Left lung (tissue), 10 donors: Measurements from ENCODE around the gene ABCB1. TPM values are rescaled to one million over a fixed set of nuclear protein-coding genes. Genes with fewer than 3 reads are reported as not detected.

ENCODE experiments used
- ATAC-seq: fragments of 200-7000 bp; cut with Tn5 transposase; one replicate; pipeline ENCODE4 v1.9.1; 2020; ENCODE audit warnings: moderate library complexity
- DNase-seq, 4 donors: peaks; one replicate each; pipeline ENCODE4 v3.0.0-alpha.2; 2013 to 2020
- H3K27ac ChIP-seq, 2 donors: fragments of 200-600 bp; sonication (generic) in 1 of 2; one replicate each; pipeline versions ENCODE4 v1.5.0 to v1.8.0; 2020 to 2021
- H3K27me3 ChIP-seq, 2 donors: fragments of 200-600 bp; sonication (generic) in 1 of 2; one replicate each; pipeline versions ENCODE4 v1.5.0 to v1.8.0; 2020 to 2021
- H3K36me3 ChIP-seq, 2 donors: fragments of 200-600 bp; sonication (generic) in 1 of 2; one replicate each; pipeline versions ENCODE4 v1.5.0 to v1.8.0; 2020 to 2021
- H3K4me1 ChIP-seq, 2 donors: fragments of 200-600 bp; one replicate each; pipeline ENCODE4 v1.8.0; 2021
- H3K4me3 ChIP-seq, 2 donors: fragments of 200-600 bp; sonication (generic) in 1 of 2; one replicate each; pipeline versions ENCODE4 v1.5.0 to v1.8.0; 2020 to 2021; ENCODE audit warnings: mild to moderate bottlenecking in 1 of 2
- H3K9me3 ChIP-seq, 2 donors: fragments of 200-600 bp; sonication (generic) in 1 of 2; one replicate each; pipeline versions ENCODE4 v1.5.0 to v1.8.0; 2020 to 2021
- intact Hi-C, 2 donors: fragments of 100-400 bp; cut with DNase I; formaldehyde crosslinking; loops; one replicate each; pipeline versions ENCODE4 v1.11.2 to v1.14.2; 2022
- polyA plus RNA-seq, 6 donors: library from polyadenylated mRNA; unstranded; fragments of 120-200 nt; gene quantifications; one replicate each; pipeline ENCODE4 v1.2.1, GENCODE V29; 2013; ENCODE audit not compliant: insufficient read length in 6 of 6
- total RNA-seq, 2 donors: library from RNA; stranded (reverse); fragmentation: NEBNext Ultra II Directional; extraction: Animal tissue kit (Norgen Biotek cat#: 25700); gene quantifications; one replicate each; pipeline ENCODE4 v1.2.1, GENCODE V29; 2021
- TF ChIP-seq, protein P1 (sequence below), 2 donors: fragments of 200-600 bp; sonication (generic) in 1 of 2; IDR thresholded peaks; one replicate each; pipeline versions ENCODE4 v1.5.0 to v1.8.0; 2021; ENCODE audit warnings: antibody characterized with exemption in 2 of 2
- donor health status: DM: no; HTN: yes; CAD: no.
- donor health status: DM: no; HTN: no; CAD: no.

ABCB1 gene
- total and polyA plus RNA-seq, 8 donors = 0.31 to 7.0 (median 1.0) TPM

DNA sequence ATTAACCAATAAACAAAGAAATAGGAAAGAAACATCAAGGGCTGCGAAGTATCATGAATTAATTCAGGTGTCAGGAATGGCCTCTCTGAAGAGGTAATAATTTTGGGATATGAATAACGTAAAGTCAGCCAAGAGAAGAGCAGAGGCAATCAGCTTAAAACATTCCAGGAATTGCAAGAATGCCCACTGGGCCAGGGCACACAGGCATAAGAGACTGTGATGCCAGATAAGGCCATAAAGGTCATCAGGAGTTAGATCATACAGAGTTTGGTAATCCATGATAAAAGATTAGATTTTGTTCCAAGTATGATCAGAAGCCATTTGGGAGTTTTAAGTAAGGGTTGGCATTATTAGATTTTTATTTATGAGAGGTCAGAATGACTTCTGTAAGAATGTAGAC is 72.0 kb downstream of the ABCB1 start:
- no peaks in the 10 kb centered on the region for H3K27me3 ChIP-seq
- no peaks in the 10 kb centered on the region for H3K36me3 ChIP-seq
- no peaks in the 10 kb centered on the region for H3K4me1 ChIP-seq
- DNase-seq = no peak
- no peak overlapping the region for H3K27ac ChIP-seq
- ATAC-seq = no peak
- TF ChIP-seq, protein P1, sequence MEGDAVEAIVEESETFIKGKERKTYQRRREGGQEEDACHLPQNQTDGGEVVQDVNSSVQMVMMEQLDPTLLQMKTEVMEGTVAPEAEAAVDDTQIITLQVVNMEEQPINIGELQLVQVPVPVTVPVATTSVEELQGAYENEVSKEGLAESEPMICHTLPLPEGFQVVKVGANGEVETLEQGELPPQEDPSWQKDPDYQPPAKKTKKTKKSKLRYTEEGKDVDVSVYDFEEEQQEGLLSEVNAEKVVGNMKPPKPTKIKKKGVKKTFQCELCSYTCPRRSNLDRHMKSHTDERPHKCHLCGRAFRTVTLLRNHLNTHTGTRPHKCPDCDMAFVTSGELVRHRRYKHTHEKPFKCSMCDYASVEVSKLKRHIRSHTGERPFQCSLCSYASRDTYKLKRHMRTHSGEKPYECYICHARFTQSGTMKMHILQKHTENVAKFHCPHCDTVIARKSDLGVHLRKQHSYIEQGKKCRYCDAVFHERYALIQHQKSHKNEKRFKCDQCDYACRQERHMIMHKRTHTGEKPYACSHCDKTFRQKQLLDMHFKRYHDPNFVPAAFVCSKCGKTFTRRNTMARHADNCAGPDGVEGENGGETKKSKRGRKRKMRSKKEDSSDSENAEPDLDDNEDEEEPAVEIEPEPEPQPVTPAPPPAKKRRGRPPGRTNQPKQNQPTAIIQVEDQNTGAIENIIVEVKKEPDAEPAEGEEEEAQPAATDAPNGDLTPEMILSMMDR (IDR thresholded peaks at IDR 0.05) = no peak
- no peaks in the 10 kb centered on the region for H3K9me3 ChIP-seq
- H3K4me3 ChIP-seq = no peak overlapping the region
- intact Hi-C loops = no loop called here

DNA sequence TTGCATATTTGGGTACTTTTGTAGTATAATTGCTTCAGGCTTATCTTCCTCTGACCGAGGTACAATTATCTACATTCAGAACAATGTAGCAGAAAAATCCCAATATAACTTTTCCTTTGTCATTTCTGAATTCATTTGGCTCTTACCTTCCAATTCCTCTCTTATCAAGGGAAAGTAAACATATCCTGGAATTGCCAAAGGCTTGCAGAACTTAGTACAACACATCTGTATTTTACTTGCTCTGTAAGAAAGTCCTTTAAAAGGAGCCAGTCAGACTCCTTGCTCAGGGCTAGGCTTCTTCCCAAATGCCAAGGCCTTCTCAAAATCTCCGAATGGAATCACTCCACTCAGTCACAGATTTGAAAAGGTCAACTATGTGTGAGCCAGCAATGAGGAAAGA is 81.9 kb downstream of the ABCB1 start:
- ATAC-seq = no peak
- intact Hi-C loops = no loop called here

DNA sequence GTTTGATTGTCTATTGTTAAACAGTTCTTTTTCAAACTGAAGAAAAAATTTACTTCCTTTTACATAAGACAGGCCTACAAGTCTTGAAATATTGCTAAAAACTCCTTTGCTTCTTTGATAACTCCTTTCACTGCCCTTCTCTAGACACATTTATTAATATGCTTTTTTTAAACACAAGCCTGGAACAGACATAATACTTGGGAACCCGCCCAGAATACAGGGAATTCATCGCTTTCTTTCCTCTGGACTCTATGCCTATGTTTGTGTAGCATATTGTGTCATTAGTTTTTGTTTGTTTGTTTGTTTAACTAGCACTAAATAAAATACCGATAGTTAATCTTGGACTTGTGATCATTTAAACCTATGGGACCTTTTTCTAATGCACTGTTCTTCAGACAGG is 82.8 kb downstream of the ABCB1 start:
- Histone ChIP-seq H3K4me3 (no peak overlapping the region), H3K9me3 (no peaks in the 10 kb centered on the region), H3K4me1 (peaks cover 0 to 4% of the 10 kb centered on the region in 2 donors), H3K27me3 (no peaks in the 10 kb centered on the region), H3K36me3 (no peaks in the 10 kb centered on the region), H3K27ac (no peak overlapping the region)
- TF ChIP-seq, protein P1 (IDR thresholded peaks at IDR 0.05) = no peak
- intact Hi-C loops = no loop called here
- DNase-seq (no peak), ATAC-seq (no peak)

More for the DNA sequence above, 81.9 kb downstream of the ABCB1 start:
- Histone ChIP-seq H3K4me1 (peaks cover 0 to 4% of the 10 kb centered on the region in 2 donors), H3K4me3 (no peak overlapping the region), H3K36me3 (no peaks in the 10 kb centered on the region), H3K9me3 (no peaks in the 10 kb centered on the region), H3K27ac (no peak overlapping the region), H3K27me3 (no peaks in the 10 kb centered on the region)
- DNase-seq = no peak
- TF ChIP-seq, protein P1 (IDR thresholded peaks at IDR 0.05) = no peak

DNA sequence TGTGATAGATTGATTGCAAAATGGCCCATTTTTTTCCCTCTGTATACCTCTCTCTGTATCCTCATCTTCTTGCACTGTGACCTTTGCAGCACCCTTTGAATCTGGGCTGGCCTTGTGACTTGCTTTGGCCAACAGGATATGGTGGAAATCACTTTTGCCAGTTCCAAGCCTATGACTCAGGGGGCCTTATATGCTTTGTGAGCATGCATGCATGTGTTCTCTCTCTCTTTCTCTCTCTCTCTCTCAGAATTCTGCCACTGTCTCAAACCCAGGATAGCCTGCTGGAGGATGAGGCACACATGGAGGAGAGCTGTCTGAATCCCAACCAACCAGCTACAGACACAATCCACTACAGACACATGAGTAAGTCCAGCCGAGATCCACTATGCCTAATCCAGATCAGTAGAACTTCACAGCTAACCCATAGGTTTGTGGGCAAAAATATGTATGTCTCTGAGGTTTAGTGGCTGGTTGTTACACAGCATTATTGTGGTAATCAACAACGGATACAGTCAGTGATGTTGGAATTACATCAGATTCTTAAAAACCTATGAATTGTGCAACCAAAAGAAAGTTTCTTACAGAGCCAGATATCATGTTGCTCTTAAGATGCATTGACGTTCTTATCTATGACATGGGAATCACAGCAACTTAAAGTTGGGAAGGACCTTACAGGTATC is 83.4 kb downstream of the ABCB1 start:
- intact Hi-C loops = no loop called here
- H3K4me3 ChIP-seq = no peak overlapping the region
- H3K27me3 ChIP-seq = no peaks in the 10 kb centered on the region
- no peak for ATAC-seq
- no peaks in the 10 kb centered on the region for H3K36me3 ChIP-seq
- no peak overlapping the region for H3K27ac ChIP-seq
- peaks cover 0 to 4% of the 10 kb centered on the region in 2 donors for H3K4me1 ChIP-seq
- TF ChIP-seq, protein P1 (IDR thresholded peaks at IDR 0.05) = no peak
- no peak for DNase-seq
- H3K9me3 ChIP-seq = no peaks in the 10 kb centered on the region

DNA sequence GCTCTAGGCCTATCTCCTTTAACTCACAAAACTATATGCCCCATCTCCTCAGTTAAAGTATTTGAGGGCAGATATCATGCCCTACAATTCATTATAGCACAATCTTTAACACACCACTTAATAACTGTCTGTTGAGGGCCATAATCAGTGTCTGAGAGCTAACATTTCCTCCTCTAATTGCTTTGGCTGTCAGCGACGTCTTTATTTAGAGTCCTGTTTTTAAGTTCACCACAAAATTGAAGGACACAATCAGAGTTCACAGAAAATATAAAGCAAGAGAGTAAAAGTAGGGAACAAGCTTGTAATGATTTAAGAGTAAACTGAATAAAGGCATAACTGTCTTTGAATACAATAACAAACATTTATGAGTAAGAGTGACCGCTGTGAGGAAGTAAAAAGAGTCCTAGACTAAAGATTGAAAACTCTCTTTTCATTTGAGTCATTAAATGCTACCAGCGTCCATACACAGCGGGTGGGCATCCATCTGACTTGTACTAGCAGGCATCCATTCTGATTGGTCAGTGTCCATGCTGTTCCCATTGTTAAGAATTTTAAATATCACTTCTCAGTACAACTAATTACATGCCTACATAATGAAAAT is 86.8 kb downstream of the ABCB1 start:
- no peaks in the 10 kb centered on the region for H3K36me3 ChIP-seq
- intact Hi-C loops = no loop called here
- DNase-seq (no peak), ATAC-seq (no peak)
- H3K9me3 ChIP-seq = no peaks in the 10 kb centered on the region
- no peak overlapping the region for H3K27ac ChIP-seq
- no peaks in the 10 kb centered on the region for H3K27me3 ChIP-seq
- H3K4me1 ChIP-seq = peaks cover 0 to 4% of the 10 kb centered on the region in 2 donors
- TF ChIP-seq, protein P1 (IDR thresholded peaks at IDR 0.05) = no peak
- H3K4me3 ChIP-seq = no peak overlapping the region
